ENCODE results near the gene PLCB1.
"Not testable (repeated sequence)": the region's sequence is repeated elsewhere in the genome, so short reads cannot be mapped to it uniquely, and the experiment has no call there.

DNA sequence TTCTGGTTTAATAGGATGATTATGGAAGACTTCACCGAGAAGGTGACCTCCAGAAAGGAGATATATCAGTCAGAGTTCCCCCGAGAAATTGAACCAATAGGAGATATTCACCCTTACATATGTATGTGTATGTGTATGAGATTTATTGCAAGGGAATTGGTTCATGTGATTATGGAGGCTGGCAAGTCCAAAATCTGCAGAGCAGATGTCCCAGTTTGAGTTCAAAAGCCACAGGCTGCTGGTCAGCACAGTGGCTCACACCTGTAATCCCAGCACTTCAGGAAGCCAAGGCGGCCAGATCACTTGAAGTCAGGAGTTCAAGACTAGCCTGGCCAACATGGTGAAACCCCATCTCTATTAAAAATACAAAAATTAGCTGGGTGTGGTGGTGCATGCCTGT is 702.2 kb downstream of the PLCB1 start:
- TF ChIP-seq, protein P1, sequence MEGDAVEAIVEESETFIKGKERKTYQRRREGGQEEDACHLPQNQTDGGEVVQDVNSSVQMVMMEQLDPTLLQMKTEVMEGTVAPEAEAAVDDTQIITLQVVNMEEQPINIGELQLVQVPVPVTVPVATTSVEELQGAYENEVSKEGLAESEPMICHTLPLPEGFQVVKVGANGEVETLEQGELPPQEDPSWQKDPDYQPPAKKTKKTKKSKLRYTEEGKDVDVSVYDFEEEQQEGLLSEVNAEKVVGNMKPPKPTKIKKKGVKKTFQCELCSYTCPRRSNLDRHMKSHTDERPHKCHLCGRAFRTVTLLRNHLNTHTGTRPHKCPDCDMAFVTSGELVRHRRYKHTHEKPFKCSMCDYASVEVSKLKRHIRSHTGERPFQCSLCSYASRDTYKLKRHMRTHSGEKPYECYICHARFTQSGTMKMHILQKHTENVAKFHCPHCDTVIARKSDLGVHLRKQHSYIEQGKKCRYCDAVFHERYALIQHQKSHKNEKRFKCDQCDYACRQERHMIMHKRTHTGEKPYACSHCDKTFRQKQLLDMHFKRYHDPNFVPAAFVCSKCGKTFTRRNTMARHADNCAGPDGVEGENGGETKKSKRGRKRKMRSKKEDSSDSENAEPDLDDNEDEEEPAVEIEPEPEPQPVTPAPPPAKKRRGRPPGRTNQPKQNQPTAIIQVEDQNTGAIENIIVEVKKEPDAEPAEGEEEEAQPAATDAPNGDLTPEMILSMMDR (conservative IDR thresholded peaks at IDR 0.05), result not testable (repeated sequence)
- TF ChIP-seq ZFX (IDR thresholded peaks at IDR 0.05), result not testable (repeated sequence)
